ENCODE data around the gene IDUA.

- no peak for TF ChIP-seq CTCF (IDR thresholded peaks at IDR 0.05)
- no peak for TF ChIP-seq POLR2A (IDR thresholded peaks at IDR 0.05)
Observed at GRCh38 chr4:970046-970745, 16.6 kb upstream of the IDUA start.
